Measurements from ENCODE around the gene DSN1. TPM values are rescaled to one million over a fixed set of nuclear protein-coding genes. Genes with fewer than 3 reads are reported as not detected.

The DSN1 gene
- total and polyA plus RNA-seq, 4 donors, result 3.5 to 14.6 (median 5.1) TPM

DNA sequence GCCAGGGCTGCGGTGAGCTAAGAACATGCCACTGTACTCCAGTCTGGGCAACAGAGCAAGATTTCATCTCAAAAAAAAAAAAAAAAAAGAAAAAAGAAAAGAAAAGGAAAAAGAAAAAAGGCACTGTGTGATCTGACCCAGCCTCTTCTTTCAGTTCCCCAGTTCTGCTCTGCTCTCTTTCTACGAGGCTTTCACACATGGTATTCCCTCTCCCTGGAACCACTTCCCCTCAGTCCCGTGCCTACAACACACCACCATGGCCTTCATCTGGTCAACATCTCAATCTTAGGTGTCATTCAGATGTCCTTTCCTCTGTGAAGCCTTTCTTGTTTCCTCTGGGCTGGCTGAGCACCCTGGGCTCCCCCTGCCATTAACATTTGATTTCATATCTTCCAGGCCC lies 2.3 kb upstream of the DSN1 start (continued):
- TF ChIP-seq, protein P1, sequence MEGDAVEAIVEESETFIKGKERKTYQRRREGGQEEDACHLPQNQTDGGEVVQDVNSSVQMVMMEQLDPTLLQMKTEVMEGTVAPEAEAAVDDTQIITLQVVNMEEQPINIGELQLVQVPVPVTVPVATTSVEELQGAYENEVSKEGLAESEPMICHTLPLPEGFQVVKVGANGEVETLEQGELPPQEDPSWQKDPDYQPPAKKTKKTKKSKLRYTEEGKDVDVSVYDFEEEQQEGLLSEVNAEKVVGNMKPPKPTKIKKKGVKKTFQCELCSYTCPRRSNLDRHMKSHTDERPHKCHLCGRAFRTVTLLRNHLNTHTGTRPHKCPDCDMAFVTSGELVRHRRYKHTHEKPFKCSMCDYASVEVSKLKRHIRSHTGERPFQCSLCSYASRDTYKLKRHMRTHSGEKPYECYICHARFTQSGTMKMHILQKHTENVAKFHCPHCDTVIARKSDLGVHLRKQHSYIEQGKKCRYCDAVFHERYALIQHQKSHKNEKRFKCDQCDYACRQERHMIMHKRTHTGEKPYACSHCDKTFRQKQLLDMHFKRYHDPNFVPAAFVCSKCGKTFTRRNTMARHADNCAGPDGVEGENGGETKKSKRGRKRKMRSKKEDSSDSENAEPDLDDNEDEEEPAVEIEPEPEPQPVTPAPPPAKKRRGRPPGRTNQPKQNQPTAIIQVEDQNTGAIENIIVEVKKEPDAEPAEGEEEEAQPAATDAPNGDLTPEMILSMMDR (IDR thresholded peaks at IDR 0.05; ENCODE audit: low read depth, low read length, missing input control), result no peak
- no peak for TF ChIP-seq RXRA (IDR thresholded peaks at IDR 0.05)

DNA sequence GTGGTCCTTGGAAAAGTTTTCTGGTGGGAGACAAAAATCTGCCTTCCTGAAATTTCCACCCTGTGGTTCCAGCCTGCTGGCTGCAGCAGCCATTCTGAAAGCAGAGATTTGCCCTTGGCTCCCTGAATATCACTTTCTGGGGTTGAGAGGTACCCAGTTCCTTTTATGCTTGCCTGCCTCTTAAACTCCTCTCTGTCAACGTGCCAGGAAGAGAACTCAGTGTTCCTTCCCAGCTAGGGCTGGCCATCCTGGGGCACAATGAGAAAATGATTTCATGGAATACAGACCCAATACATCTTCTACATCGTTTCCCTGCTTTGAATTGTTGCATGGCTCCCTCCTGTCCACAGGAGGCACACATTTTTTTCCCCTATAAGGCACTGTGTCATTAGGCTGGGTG lies 1.6 kb upstream of the DSN1 start:
- peaks cover 0 to 2% (median 1%) of the 10 kb centered on the region in 4 donors for H3K36me3 ChIP-seq (ENCODE audit: control insufficient read depth in 4 of 4, insufficient read depth in 3 of 4, low read depth in 1 of 4, low read length in 3 of 4)
- no peaks in the 10 kb centered on the region for H3K27me3 ChIP-seq (ENCODE audit: control insufficient read depth in 4 of 4, insufficient read depth in 4 of 4, low read length in 3 of 4)
- no peak for DNase-seq (ENCODE audit: low spot score)
- no peak overlapping the region for H3K9ac ChIP-seq (ENCODE audit: low read depth in 1 of 2, low read length in 2 of 2)
- H3K4me1 ChIP-seq (ENCODE audit: control insufficient read depth in 4 of 4, insufficient read depth in 4 of 4, low read length in 3 of 4), result peaks cover 0 to 16% (median 12%) of the 10 kb centered on the region in 4 donors
- no peak overlapping the region for H3K27ac ChIP-seq (ENCODE audit: low read depth in 1 of 2, low read length in 2 of 2)
- no peak overlapping the region for H3K4me3 ChIP-seq (ENCODE audit: low read depth in 1 of 3, low read length in 3 of 3)
- TF ChIP-seq RAD21 (IDR thresholded peaks at IDR 0.05) (no peak), NR2F2 (IDR thresholded peaks at IDR 0.05) (no peak), HNF4A (conservative IDR thresholded peaks at IDR 0.05) (no peak), JUND (IDR thresholded peaks at IDR 0.05) (no peak), RXRA (IDR thresholded peaks at IDR 0.05) (no peak), YY1 (IDR thresholded peaks at IDR 0.05) (no peak), SP1 (IDR thresholded peaks at IDR 0.05) (no peak), FOXA1 (IDR thresholded peaks at IDR 0.05) (no peak), HNF4G (IDR thresholded peaks at IDR 0.05) (no peak), EGR1 (IDR thresholded peaks at IDR 0.05; ENCODE audit: low read depth in 2 of 2) (no peak), GABPA (IDR thresholded peaks at IDR 0.05 in 1 of 2, conservative IDR thresholded peaks at IDR 0.05 in 1 of 2) (no peak), FOXA2 (IDR thresholded peaks at IDR 0.05) (no peak)
- TF ChIP-seq, protein P2, sequence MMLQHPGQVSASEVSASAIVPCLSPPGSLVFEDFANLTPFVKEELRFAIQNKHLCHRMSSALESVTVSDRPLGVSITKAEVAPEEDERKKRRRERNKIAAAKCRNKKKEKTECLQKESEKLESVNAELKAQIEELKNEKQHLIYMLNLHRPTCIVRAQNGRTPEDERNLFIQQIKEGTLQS (IDR thresholded peaks at IDR 0.05), result no peak
- TF ChIP-seq, protein P3, sequence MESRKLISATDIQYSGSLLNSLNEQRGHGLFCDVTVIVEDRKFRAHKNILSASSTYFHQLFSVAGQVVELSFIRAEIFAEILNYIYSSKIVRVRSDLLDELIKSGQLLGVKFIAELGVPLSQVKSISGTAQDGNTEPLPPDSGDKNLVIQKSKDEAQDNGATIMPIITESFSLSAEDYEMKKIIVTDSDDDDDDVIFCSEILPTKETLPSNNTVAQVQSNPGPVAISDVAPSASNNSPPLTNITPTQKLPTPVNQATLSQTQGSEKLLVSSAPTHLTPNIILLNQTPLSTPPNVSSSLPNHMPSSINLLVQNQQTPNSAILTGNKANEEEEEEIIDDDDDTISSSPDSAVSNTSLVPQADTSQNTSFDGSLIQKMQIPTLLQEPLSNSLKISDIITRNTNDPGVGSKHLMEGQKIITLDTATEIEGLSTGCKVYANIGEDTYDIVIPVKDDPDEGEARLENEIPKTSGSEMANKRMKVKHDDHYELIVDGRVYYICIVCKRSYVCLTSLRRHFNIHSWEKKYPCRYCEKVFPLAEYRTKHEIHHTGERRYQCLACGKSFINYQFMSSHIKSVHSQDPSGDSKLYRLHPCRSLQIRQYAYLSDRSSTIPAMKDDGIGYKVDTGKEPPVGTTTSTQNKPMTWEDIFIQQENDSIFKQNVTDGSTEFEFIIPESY (IDR thresholded peaks at IDR 0.05), result no peak
- TF ChIP-seq, protein P4, sequence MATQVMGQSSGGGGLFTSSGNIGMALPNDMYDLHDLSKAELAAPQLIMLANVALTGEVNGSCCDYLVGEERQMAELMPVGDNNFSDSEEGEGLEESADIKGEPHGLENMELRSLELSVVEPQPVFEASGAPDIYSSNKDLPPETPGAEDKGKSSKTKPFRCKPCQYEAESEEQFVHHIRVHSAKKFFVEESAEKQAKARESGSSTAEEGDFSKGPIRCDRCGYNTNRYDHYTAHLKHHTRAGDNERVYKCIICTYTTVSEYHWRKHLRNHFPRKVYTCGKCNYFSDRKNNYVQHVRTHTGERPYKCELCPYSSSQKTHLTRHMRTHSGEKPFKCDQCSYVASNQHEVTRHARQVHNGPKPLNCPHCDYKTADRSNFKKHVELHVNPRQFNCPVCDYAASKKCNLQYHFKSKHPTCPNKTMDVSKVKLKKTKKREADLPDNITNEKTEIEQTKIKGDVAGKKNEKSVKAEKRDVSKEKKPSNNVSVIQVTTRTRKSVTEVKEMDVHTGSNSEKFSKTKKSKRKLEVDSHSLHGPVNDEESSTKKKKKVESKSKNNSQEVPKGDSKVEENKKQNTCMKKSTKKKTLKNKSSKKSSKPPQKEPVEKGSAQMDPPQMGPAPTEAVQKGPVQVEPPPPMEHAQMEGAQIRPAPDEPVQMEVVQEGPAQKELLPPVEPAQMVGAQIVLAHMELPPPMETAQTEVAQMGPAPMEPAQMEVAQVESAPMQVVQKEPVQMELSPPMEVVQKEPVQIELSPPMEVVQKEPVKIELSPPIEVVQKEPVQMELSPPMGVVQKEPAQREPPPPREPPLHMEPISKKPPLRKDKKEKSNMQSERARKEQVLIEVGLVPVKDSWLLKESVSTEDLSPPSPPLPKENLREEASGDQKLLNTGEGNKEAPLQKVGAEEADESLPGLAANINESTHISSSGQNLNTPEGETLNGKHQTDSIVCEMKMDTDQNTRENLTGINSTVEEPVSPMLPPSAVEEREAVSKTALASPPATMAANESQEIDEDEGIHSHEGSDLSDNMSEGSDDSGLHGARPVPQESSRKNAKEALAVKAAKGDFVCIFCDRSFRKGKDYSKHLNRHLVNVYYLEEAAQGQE (IDR thresholded peaks at IDR 0.05), result no peak
- TF ChIP-seq, protein P5, sequence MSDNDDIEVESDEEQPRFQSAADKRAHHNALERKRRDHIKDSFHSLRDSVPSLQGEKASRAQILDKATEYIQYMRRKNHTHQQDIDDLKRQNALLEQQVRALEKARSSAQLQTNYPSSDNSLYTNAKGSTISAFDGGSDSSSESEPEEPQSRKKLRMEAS (IDR thresholded peaks at IDR 0.05), result no peak
- no peaks in the 10 kb centered on the region for H3K9me3 ChIP-seq (ENCODE audit: control insufficient read depth in 4 of 4, low read length in 3 of 4)
- 86% methylated on average over 2 of the region's 2 CpGs for WGBS
